Endodermal cell (in vitro differentiated cells): ENCODE measurements around the gene PYGM. TPM values are rescaled to one million over a fixed set of nuclear protein-coding genes. Genes with fewer than 3 reads are reported as not detected.
A peak's percentile ranks its signal among the peaks of the same experiment; 100 is the strongest.

Source experiments
- DNase-seq: peaks from one replicate; pipeline ENCODE4 v3.0.0-alpha.2; 2017
- H3K27ac ChIP-seq: 2 replicates; pipeline ENCODE4 v1.5.1; 2013; ENCODE audit warnings: mild to moderate bottlenecking, low read depth, low read length, moderate library complexity
- H3K27me3 ChIP-seq: 2 replicates; pipeline ENCODE4 v1.6.1; 2013; ENCODE audit warnings: mild to moderate bottlenecking, low read length, moderate library complexity; ENCODE audit not compliant: insufficient read depth, control insufficient read depth, poor library complexity, severe bottlenecking
- H3K36me3 ChIP-seq: 2 replicates; pipeline ENCODE4 v1.7.0; 2013; ENCODE audit warnings: mild to moderate bottlenecking, low read length, moderate library complexity; ENCODE audit not compliant: control insufficient read depth, insufficient read depth
- H3K4me1 ChIP-seq: one replicate; pipeline ENCODE4 v1.7.0; 2013; ENCODE audit warnings: low read length; ENCODE audit not compliant: control insufficient read depth, insufficient read depth
- H3K4me3 ChIP-seq: 2 replicates; pipeline ENCODE4 v1.5.1; 2013; ENCODE audit warnings: mild to moderate bottlenecking, low read length, moderate library complexity
- H3K9ac ChIP-seq: 2 replicates; pipeline ENCODE4 v1.6.1; 2013; ENCODE audit warnings: mild to moderate bottlenecking, low read length, moderate library complexity; ENCODE audit not compliant: poor library complexity, severe bottlenecking; ENCODE audit errors: extremely low read depth
- H3K9me3 ChIP-seq: 2 replicates; pipeline ENCODE4 v1.6.1; 2013; ENCODE audit warnings: mild to moderate bottlenecking, low read length, moderate library complexity; ENCODE audit not compliant: control insufficient read depth
- H3K27ac Mint-ChIP-seq: 2 replicates; pipeline ENCODE4 v1.8.0; 2020; ENCODE audit warnings: mixed read lengths
- H3K27me3 Mint-ChIP-seq: 2 replicates; pipeline ENCODE4 v1.8.0; 2021; ENCODE audit warnings: mild to moderate bottlenecking, mixed read lengths; ENCODE audit not compliant: insufficient read depth
- H3K36me3 Mint-ChIP-seq: 2 replicates; pipeline ENCODE4 v1.8.0; 2020; ENCODE audit warnings: low read depth, mixed read lengths
- H3K4me1 Mint-ChIP-seq: 2 replicates; pipeline ENCODE4 v1.8.0; 2020; ENCODE audit warnings: mixed read lengths
- H3K4me3 Mint-ChIP-seq: 2 replicates; pipeline ENCODE4 v1.8.0; 2020; ENCODE audit warnings: mild to moderate bottlenecking, moderate library complexity, mixed read lengths
- H3K9me3 Mint-ChIP-seq: 2 replicates; pipeline ENCODE4 v1.8.0; 2020; ENCODE audit warnings: mild to moderate bottlenecking, mixed read lengths
- WGBS, 2 experiments: methylation state at CpG; one replicate each; pipeline versions ENCODE4 v1.1.5 to v1.1.7; 2013; ENCODE audit warnings: missing lambda C conversion rate in 2 of 2, mixed read lengths in 1 of 2; ENCODE audit not compliant: insufficient coverage in 1 of 2, insufficient read length in 1 of 2; 5-methylcytosine and 5-hydroxymethylcytosine counted together
- total RNA-seq, 2 donors: library from RNA; stranded (reverse); fragmentation: NEBNext Ultra II Directional in 1 of 2; extraction: Animal tissue kit (Norgen Biotek cat#: 25700) in 1 of 2; gene quantifications; 2 replicates in 1 of 2; 3 replicates in 1 of 2; pipeline ENCODE4 v1.2.1, GENCODE V29; 2021
- TF ChIP-seq, protein P1 (sequence below): fragments of 200-600 bp; sonication (generic); conservative IDR thresholded peaks from 2 replicates; pipeline ENCODE4 v1.5.0; 2021; ENCODE audit warnings: antibody characterized with exemption, mild to moderate bottlenecking

Gene PYGM
- total RNA-seq, 2 donors from 2014 or later: 1.1 to 1.2 TPM

GRCh38 chr11:64777449-64778222 lies 17.9 kb upstream of the PYGM start:
- Mint-ChIP-seq H3K27me3 (no peaks in the 10 kb centered on the region), H3K4me1 (peaks cover 17% of the 10 kb centered on the region), H3K36me3 (peaks cover 47% of the 10 kb centered on the region), H3K4me3 (peak overlapping the region; percentile 79), H3K27ac (peak overlapping the region; percentile 91), H3K9me3 (no peaks in the 10 kb centered on the region)
- Histone ChIP-seq H3K9ac (peak overlapping the region; percentile 72), H3K27me3 (no peaks in the 10 kb centered on the region), H3K36me3 (peaks cover 49% of the 10 kb centered on the region), H3K9me3 (no peaks in the 10 kb centered on the region), H3K4me3 (peak overlapping the region; percentile 86), H3K27ac (peak overlapping the region; percentile 98), H3K4me1 (peaks cover 5% of the 10 kb centered on the region)
- DNase-seq: peak; percentile 89
- 0% methylated on average over 6 to 91 of the region's 98 CpGs for WGBS, 2 experiments
- TF ChIP-seq, protein P1, sequence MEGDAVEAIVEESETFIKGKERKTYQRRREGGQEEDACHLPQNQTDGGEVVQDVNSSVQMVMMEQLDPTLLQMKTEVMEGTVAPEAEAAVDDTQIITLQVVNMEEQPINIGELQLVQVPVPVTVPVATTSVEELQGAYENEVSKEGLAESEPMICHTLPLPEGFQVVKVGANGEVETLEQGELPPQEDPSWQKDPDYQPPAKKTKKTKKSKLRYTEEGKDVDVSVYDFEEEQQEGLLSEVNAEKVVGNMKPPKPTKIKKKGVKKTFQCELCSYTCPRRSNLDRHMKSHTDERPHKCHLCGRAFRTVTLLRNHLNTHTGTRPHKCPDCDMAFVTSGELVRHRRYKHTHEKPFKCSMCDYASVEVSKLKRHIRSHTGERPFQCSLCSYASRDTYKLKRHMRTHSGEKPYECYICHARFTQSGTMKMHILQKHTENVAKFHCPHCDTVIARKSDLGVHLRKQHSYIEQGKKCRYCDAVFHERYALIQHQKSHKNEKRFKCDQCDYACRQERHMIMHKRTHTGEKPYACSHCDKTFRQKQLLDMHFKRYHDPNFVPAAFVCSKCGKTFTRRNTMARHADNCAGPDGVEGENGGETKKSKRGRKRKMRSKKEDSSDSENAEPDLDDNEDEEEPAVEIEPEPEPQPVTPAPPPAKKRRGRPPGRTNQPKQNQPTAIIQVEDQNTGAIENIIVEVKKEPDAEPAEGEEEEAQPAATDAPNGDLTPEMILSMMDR: no peak

DNA sequence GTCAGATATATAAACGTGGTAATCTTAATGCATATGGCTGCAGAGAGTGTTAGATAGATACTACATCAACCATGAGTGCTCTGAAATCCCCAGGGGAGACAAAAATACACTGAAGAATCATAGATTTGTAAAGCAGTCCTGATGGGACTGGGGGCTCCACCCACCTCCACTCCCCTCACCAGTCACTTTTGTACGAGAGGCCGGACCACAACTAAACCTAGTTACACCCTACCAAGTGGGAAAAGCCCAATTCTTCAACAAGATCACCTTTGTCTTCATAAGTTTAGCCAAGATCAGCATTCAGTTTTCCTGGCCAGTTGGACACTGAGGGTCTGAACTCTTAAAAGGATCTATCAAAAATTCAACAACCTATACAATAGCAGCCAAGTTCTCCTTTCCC lies 17.1 kb upstream of the PYGM start:
- no peaks in the 10 kb centered on the region for H3K27me3 Mint-ChIP-seq
- no peaks in the 10 kb centered on the region for H3K27me3 ChIP-seq
- H3K9ac ChIP-seq: peak overlapping the region; percentile 42
- peaks cover 17% of the 10 kb centered on the region for H3K4me1 Mint-ChIP-seq
- peak overlapping the region; percentile 79 for H3K4me3 Mint-ChIP-seq
- peaks cover 55% of the 10 kb centered on the region for H3K36me3 Mint-ChIP-seq
- H3K9me3 ChIP-seq: no peaks in the 10 kb centered on the region
- H3K27ac ChIP-seq: no peak overlapping the region
- H3K9me3 Mint-ChIP-seq: no peaks in the 10 kb centered on the region
- peak overlapping the region; percentile 86 for H3K4me3 ChIP-seq
- DNase-seq: no peak
- WGBS, 2 experiments: 64 to 72% methylated on average over 2 to 3 of the region's 3 CpGs
- H3K27ac Mint-ChIP-seq: peak overlapping the region; percentile 91
- H3K36me3 ChIP-seq: peaks cover 57% of the 10 kb centered on the region
- TF ChIP-seq, protein P1: no peak
- peaks cover 5% of the 10 kb centered on the region for H3K4me1 ChIP-seq

GRCh38 chr11:64776425-64776824 lies 16.7 kb upstream of the PYGM start:
- Histone ChIP-seq H3K9me3 (no peaks in the 10 kb centered on the region), H3K36me3 (peaks cover 61% of the 10 kb centered on the region), H3K4me3 (peak overlapping the region; percentile 86), H3K4me1 (peaks cover 5% of the 10 kb centered on the region), H3K27me3 (no peaks in the 10 kb centered on the region), H3K9ac (peak overlapping the region; percentile 42), H3K27ac (no peak overlapping the region)
- 88 to 98% methylated on average over 5 to 6 of the region's 6 CpGs for WGBS, 2 experiments
- Mint-ChIP-seq H3K4me3 (peak overlapping the region; percentile 79), H3K36me3 (peaks cover 59% of the 10 kb centered on the region), H3K9me3 (no peaks in the 10 kb centered on the region), H3K4me1 (peaks cover 17% of the 10 kb centered on the region), H3K27me3 (no peaks in the 10 kb centered on the region), H3K27ac (peak overlapping the region; percentile 91)
- TF ChIP-seq, protein P1: no peak
- DNase-seq: no peak
